K562 (cell line): ENCODE results near the gene PPL. TPM values are rescaled to one million over a fixed set of nuclear protein-coding genes. Genes with fewer than 3 reads are reported as not detected.
A peak's percentile ranks its signal among the peaks of the same experiment; 100 is the strongest.

ENCODE experiments used
- ATAC-seq: fragments of 200-7000 bp; cut with Tn5 transposase; 3 replicates; pipeline ENCODE4 v1.9.1; 2020; ENCODE audit warnings: moderate library complexity
- BruUV-seq: library from RNA; stranded (reverse); fragments of 400-500 nt; replicated peaks from 2 replicates; lab custom pipeline; 2021; lab: Mats Ljungman, UMichigan
- CTCF ChIA-PET: fragments of 300-600 bp; formaldehyde crosslinking; extraction: SDS; loops from one replicate; lab custom pipeline; 2021; ENCODE audit warnings: low intra/inter-chr PET ratio; lab: Yijun Ruan, JAX
- POLR2A ChIA-PET: fragments of 300-600, 350-650 bp; sonication (Branson Sonifier 250); formaldehyde crosslinking; extraction: SDS; loops from one replicate; lab custom pipeline; 2021; ENCODE audit warnings: antibody characterized with exemption, inconsistent platforms; lab: Yijun Ruan, JAX
- DNase-seq, 4 experiments: peaks; one replicate each; pipeline versions ENCODE4 v3.0.0 to v3.0.0-alpha.2; 2011 to 2018; ENCODE audit warnings: low spot score in 3 of 4, mixed read lengths in 3 of 4; ENCODE audit errors: extremely low read depth in 1 of 4
- FAIRE-seq: peaks from 2 replicates; lab custom pipeline; 2011; peaks lifted over from hg19 to GRCh38; lab: Jason Lieb, UNC
- H2AFZ ChIP-seq: 2 replicates; pipeline ENCODE4 v1.6.0; 2011; ENCODE audit warnings: low read depth, low read length, control low read depth, inconsistent platforms
- H3K27ac ChIP-seq: fragments of 200-600 bp; 3 replicates; pipeline ENCODE4 v1.8.0; 2011; ENCODE audit warnings: low read depth, mild to moderate bottlenecking, control low read depth, inconsistent platforms, low read length, moderate library complexity, mixed read lengths; ENCODE audit errors: extremely low read depth
- H3K27me3 ChIP-seq, 2 experiments: fragments of 300-600 bp in 1 of 2; 2 replicates in 1 of 2; 3 replicates in 1 of 2; pipeline versions ENCODE4 v1.6.0 to v1.8.0; 2011; ENCODE audit warnings: inconsistent platforms in 2 of 2, low read length in 2 of 2, mild to moderate bottlenecking in 1 of 2, mixed read lengths in 1 of 2, moderate library complexity in 1 of 2; ENCODE audit not compliant: control insufficient read depth in 2 of 2, insufficient read depth in 2 of 2
- H3K36me3 ChIP-seq: fragments of 300-600 bp; 3 replicates; pipeline ENCODE4 v1.8.0; 2011; ENCODE audit warnings: mild to moderate bottlenecking, low read length, inconsistent platforms; ENCODE audit not compliant: control insufficient read depth, insufficient read depth
- H3K4me1 ChIP-seq, 2 experiments: fragments of 200-600 bp in 1 of 2; replicated peaks in 1 of 2; 2 replicates in 1 of 2; 3 replicates in 1 of 2; pipeline versions ENCODE4 v1.5.1 to v1.8.0; 2011; ENCODE audit warnings: inconsistent platforms in 2 of 2, low read length in 2 of 2, mild to moderate bottlenecking in 1 of 2, mixed read lengths in 1 of 2, moderate library complexity in 1 of 2; ENCODE audit not compliant: control insufficient read depth in 2 of 2, insufficient read depth in 2 of 2
- H3K4me2 ChIP-seq: 2 replicates; pipeline ENCODE4 v1.6.1; 2011; ENCODE audit warnings: low read length, control low read depth, inconsistent platforms, mixed read lengths; ENCODE audit not compliant: insufficient read depth
- H3K4me3 ChIP-seq: fragments of 200-600 bp; sonication (generic), shearing (Covaris generic); 2 replicates; pipeline ENCODE4 v1.5.1; 2016; ENCODE audit warnings: control low read depth, inconsistent platforms
- H3K79me2 ChIP-seq: fragments of 200-600 bp; 3 replicates; pipeline ENCODE4 v1.8.0; 2011; ENCODE audit warnings: low read length, inconsistent platforms; ENCODE audit not compliant: control insufficient read depth, insufficient read depth
- H3K9ac ChIP-seq, 2 experiments: 2 replicates each; pipeline versions ENCODE4 v1.6.0 to v1.6.1; 2011; ENCODE audit warnings: low read depth in 2 of 2, low read length in 2 of 2, control low read depth in 1 of 2, inconsistent platforms in 1 of 2, mild to moderate bottlenecking in 1 of 2, mixed read lengths in 1 of 2; ENCODE audit not compliant: insufficient read depth in 1 of 2
- H3K9me1 ChIP-seq: one replicate; pipeline ENCODE4 v1.6.0; 2011; ENCODE audit warnings: inconsistent platforms, mild to moderate bottlenecking, low read length, moderate library complexity; ENCODE audit not compliant: control insufficient read depth, insufficient read depth
- H3K9me3 ChIP-seq: replicated peaks from 2 replicates; pipeline ENCODE4 v1.5.1; 2011; ENCODE audit warnings: low read depth, low read length, inconsistent platforms; ENCODE audit not compliant: control insufficient read depth, insufficient read depth
- H4K20me1 ChIP-seq: replicated peaks from 2 replicates; pipeline ENCODE4 v1.6.1; 2011; ENCODE audit warnings: low read length, inconsistent platforms, mixed read lengths; ENCODE audit not compliant: control insufficient read depth, insufficient read depth
- DMBX1 ChIP-seq: fragments of 250-450 bp; sonication (Bioruptor Pico); IDR thresholded peaks from 2 replicates; pipeline ENCODE4 v1.8.0; 2022; ENCODE audit warnings: inconsistent platforms, mild to moderate bottlenecking, moderate library complexity, borderline replicate concordance
- HDGF ChIP-seq: fragments of 450-650 bp; IDR thresholded peaks from 2 replicates; pipeline ENCODE4 v1.6.1; 2016
- POLR2G ChIP-seq: fragments of 200-400 bp; formaldehyde crosslinking; IDR thresholded peaks from 2 replicates; pipeline ENCODE4 v1.6.1; 2017; ENCODE audit warnings: low read depth, mild to moderate bottlenecking, antibody characterized with exemption, low read length, moderate library complexity
- SRSF9 ChIP-seq: fragments of 200-400 bp; formaldehyde crosslinking; IDR thresholded peaks from 2 replicates; pipeline ENCODE4 v1.6.1; 2017; ENCODE audit warnings: low read depth, low read length, borderline replicate concordance
- WGBS: fragments of 100-300 bp; shearing (Covaris generic); methylation state at CpG from one replicate; pipeline ENCODE4 v1.1.6; 2016; ENCODE audit warnings: low coverage, mixed read lengths; ENCODE audit not compliant: insufficient coverage; ENCODE audit errors: missing lambda C conversion rate; 5-methylcytosine and 5-hydroxymethylcytosine counted together
- in situ Hi-C: fragments of 300-500 bp; cut with MboI; formaldehyde crosslinking; loops from 4 replicates; pipeline ENCODE4 v1.15.0; 2018; ENCODE audit warnings: inconsistent platforms, mixed read lengths
- intact Hi-C: fragments of 100-400 bp; cut with micrococcal nuclease; formaldehyde crosslinking; loops from 2 replicates; pipeline ENCODE4 v1.14.2; 2022
- polyA plus RNA-seq, 8 experiments: library from polyadenylated mRNA; depleted of rRNA in 4 of 8; stranded (reverse) in 5 of 8; unstranded in 3 of 8; fragments of >200 nt; fragmentation: Nextera tagmentation in 2 of 8; fragmentation: Illumina TruSeq in 1 of 8; extraction: Ambion mirVana in 2 of 8; extraction: Trizol in 1 of 8; gene quantifications; 2 replicates each; pipeline versions ENCODE4 v1.2.1 to v1.2.3, GENCODE V29; 2011 to 2014; ENCODE audit warnings: inconsistent platforms in 1 of 8, missing spikeins in 1 of 8
- total RNA-seq, 7 experiments: library from RNA; depleted of rRNA in 6 of 7; stranded (reverse); fragments of >200 nt in 6 of 7; fragmentation: Illumina TruSeq in 2 of 7; extraction: Trizol in 2 of 7; gene quantifications; 2 replicates each; pipeline versions ENCODE4 v1.2.1 to v1.2.3, GENCODE V29; 2011 to 2021; ENCODE audit warnings: low replicate concordance in 1 of 7
- TF ChIP-seq, protein P1 (sequence below): sonication (generic); formaldehyde crosslinking; IDR thresholded peaks from 2 replicates; pipeline ENCODE4 v1.8.0; 2022; ENCODE audit warnings: mild to moderate bottlenecking, missing genetic modification reagents

PPL gene
- total and polyA plus RNA-seq, 9 of the 15 experiments (the other 6 are each of a cell fraction or from before 2014, with no cell fraction given), result 0.01 to 0.15 (median 0.07) TPM; not detected in 3

GRCh38 chr16:4884972-4885874, 51.7 kb downstream of the PPL start:
- CTCF ChIA-PET, result interaction anchor here (0.5 kb wide), 1 partner anchor 192 kb away, joined by 3 read pairs; the partner anchor contains the start of gene NUDT16L1
- H3K79me2 ChIP-seq, result no peaks in the 10 kb centered on the region
- TF ChIP-seq DMBX1 (CRISPR knock-in tag) (no peak), SRSF9 (no peak), HDGF (no peak), POLR2G (peak; percentile 54; the same call in 1 of the 2 replicates)
- TF ChIP-seq, protein P1, sequence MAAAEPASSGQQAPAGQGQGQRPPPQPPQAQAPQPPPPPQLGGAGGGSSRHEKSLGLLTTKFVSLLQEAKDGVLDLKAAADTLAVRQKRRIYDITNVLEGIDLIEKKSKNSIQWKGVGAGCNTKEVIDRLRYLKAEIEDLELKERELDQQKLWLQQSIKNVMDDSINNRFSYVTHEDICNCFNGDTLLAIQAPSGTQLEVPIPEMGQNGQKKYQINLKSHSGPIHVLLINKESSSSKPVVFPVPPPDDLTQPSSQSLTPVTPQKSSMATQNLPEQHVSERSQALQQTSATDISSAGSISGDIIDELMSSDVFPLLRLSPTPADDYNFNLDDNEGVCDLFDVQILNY (CRISPR knock-in tag), result no peak
- TF ChIP-seq, all 486 proteins: peak for 1
- Histone ChIP-seq H3K9ac (peak overlapping the region in 1 of 2 experiments; percentile 70; a peak in 2 of 4 replicates), H3K4me3 (no peak overlapping the region), H3K4me1 (peaks cover 25 to 42% of the 10 kb centered on the region in 2 experiments; a peak in 4 of 5 replicates), H3K4me2 (no peak overlapping the region), H3K9me1 (peaks cover 3% of the 10 kb centered on the region), H3K9me3 (peaks cover 7% of the 10 kb centered on the region; the same call in 1 of the 2 replicates), H3K27ac (no peak overlapping the region), H2AFZ (no peak overlapping the region), H3K27me3 (no peaks in the 10 kb centered on the region), H4K20me1 (peaks cover 4% of the 10 kb centered on the region), H3K36me3 (peaks cover 61% of the 10 kb centered on the region)
- no TSS peak for BruUV-seq
- POLR2A ChIA-PET, result interaction anchor here (0.5 to 3.6 kb wide), 12 partner anchors 9 to 470 kb away, joined by 3 to 19 read pairs (median 3); no protein-coding TSS in a partner anchor
- no peak for FAIRE-seq
- in situ Hi-C loops (no loop called here), intact Hi-C loops (loop anchor here (10.0 kb wide), 1 partner anchor 50 kb away; the partner anchor contains the start of gene PPL)
- no peak for DNase-seq
- peak; percentile 8; the same call in 2 of the 3 replicates for ATAC-seq
- 84% methylated on average over 42 of the region's 45 CpGs for WGBS
